Left kidney (tissue), 2 donors: ENCODE measurements around the gene ESRRG. TPM values are rescaled to one million over a fixed set of nuclear protein-coding genes. Genes with fewer than 3 reads are reported as not detected.

Experiments
- DNase-seq: peaks from one replicate; pipeline ENCODE4 v3.0.0-alpha.2; 2013
- polyA plus RNA-seq: library from polyadenylated mRNA; unstranded; fragments of 120-200 nt; gene quantifications from one replicate; pipeline ENCODE4 v1.2.1, GENCODE V29; 2013; ENCODE audit not compliant: insufficient read length

ESRRG gene
- polyA plus RNA-seq, 1 donor, result 45.0 TPM

DNA sequence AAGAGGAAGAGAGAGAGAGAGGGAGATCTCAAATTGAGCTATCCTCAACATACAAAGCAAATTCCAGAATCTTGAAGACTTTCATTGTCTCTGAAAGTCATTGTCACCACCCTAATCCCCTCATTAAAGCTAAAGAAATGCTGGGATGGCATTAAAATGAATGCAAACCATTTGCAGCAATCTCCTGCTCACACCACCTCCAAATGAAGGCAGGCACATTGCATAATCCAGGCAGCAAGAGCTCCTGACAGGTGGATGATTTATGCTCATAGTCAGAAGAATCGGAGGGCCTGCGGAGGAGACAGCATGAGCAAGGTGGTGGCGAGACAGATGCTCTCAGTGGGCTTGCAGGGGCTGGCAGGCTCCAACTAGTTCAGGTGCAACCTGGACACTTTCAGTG, 90.2 kb downstream of the ESRRG start:
- no peak for DNase-seq

DNA sequence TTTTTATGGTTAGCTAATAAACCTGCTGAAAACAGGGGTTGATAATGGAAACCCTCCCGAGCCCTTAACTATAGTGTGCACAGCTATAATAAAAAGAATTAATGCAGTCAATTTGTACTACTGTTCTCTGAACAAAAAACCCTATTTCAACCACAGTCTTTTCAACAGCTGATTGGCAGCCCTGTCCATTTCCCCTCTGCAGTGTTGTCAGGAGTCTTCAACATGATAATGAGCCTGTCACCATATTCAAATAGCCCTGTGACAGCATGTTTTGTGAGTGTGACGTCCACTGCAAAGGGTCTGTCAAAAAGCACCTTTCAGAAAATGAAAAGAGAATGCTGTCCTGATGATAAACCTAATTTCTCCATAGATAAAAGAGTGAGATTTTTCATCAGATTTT, 92.7 kb downstream of the ESRRG start:
- no peak for DNase-seq

DNA sequence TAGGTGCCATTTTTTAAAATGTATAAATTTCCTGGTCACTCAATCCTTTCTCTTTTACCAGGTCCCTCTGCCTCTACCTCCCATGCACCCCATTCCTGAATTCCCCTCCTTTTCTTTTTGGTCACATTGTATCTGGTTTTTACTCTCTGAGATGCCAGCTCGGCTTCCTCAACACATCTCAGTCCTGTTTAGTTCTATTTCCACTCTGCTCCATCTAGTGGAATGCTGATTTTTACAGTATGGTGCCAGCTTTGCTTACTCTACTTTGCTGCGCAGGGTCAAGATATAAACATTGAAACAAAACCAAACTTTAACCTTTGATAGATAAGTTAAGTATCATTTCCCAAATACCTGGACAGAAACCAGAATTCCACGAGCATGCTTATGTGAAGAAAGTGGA, 96.0 kb downstream of the ESRRG start:
- DNase-seq, result no peak

GRCh38 chr1:216626394-216627067, 96.7 kb downstream of the ESRRG start:
- DNase-seq, result no peak

DNA sequence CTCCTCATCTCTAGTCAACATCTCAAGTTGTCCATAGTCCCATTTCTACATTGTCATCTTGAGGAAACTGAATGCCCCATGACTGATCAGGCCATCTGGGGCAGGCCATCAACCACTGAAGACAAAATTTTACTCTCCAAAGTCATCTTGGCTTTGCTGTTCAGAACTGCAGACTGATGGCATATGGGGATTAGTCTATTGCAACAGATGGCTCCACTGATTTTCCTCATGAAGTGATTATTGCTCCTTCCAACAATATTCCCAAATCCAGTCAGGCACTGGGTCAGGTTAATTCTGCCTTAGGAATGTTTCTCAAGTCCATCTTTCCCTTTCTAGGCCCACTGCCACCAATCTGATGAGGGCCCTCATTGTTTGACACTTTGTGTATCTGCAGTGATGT, 101.7 kb downstream of the ESRRG start:
- DNase-seq, result no peak

DNA sequence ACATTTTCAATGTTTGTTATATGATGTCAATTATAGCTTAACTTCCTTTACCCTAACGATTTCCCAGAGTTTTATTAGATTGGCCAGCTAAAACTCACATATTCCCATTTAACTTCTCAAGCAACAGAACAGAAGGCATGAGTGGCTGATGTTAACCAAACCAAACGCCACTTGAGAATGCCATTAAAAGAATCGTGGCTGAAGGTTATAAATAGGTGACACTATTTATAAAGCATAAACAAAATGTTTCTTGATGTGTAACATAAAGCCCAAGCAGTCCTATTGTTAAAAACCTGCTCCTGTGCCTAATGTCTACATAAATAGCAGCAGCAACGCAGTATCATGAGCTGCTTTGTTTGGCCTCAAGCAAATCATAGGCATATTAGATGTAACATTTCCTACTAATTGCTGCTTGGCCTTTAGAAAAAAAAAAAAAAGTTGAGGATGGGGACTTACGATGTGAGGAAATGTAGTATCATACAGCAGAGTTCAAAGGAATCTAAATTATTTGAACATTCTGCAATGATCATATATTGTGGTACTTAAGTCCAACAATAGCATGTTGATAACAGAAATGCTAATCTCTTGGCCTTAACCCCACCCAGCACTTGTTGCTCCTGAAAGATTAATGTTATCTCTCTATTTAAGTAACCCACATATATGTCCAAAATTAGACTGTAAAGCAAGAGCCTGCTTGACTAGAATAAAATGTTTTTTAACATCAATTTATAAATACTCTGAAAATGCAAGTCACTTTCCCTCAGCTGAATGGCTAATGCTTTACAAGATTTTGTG, 106.0 kb downstream of the ESRRG start:
- DNase-seq, result no peak

DNA sequence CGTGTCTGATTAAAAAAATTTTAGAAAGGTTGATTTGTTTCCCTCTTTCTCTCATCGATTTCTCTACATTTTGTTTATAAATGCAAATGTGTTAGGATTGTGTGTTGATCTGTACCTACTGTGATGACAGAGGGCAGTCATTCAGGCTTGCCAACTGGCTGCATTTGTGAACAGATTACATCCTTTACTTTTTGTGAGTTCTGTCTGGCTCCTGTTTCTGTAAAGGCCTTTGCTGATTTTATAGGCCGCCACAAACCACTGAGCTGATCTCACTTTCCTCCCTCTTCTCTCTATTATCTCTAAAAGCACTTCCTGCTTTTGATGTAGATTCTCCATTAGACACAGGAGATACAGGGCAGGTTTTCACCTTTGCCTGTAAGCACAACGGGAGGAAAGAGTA, 106.8 kb downstream of the ESRRG start:
- DNase-seq, result no peak

DNA sequence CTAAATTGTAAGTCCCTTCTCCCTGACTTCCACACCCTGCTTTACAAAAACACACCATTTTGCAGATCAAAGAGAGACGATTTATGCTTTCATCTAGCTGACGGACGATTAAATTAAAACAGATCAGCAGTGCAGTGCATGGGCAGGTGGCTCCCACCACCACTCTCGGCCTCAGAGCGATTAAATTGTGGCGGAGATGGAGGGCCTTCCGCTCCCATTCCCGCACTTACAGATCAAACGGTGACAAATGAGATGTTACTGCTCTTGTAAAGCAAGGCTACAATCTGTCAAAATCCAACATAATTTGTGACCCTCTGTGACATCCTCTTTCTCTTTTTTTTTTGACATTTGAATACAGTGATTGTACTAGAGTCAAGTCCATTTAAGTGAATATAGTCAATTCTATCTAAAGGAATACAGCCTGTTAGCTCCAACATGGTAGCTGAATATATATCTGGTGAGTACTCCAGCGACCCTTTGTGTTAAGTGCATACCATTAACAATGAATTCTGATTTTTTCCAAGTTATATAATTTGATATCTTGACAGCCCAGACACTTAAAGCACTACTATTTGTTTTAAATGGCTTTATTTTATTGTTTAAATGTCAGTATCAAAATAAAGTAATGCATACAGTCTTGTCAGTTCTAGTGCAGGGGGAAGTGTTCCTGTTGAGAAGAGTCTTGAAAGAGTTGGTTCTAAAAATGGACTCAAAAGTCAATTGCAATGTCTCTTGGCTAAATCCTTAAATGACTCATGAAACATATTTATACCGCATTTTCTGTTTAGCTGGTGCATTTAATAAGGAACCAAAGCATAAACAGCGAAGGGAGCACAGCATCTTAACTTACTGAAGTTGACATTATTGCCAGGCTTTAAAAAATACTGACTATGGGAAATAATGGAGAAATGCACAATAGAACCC, 109.0 kb downstream of the ESRRG start:
- no peak for DNase-seq

- DNase-seq, result no peak
These were observed 110.9 kb downstream of the ESRRG start for GRCh38 chr1:216612291-216612690.

DNA sequence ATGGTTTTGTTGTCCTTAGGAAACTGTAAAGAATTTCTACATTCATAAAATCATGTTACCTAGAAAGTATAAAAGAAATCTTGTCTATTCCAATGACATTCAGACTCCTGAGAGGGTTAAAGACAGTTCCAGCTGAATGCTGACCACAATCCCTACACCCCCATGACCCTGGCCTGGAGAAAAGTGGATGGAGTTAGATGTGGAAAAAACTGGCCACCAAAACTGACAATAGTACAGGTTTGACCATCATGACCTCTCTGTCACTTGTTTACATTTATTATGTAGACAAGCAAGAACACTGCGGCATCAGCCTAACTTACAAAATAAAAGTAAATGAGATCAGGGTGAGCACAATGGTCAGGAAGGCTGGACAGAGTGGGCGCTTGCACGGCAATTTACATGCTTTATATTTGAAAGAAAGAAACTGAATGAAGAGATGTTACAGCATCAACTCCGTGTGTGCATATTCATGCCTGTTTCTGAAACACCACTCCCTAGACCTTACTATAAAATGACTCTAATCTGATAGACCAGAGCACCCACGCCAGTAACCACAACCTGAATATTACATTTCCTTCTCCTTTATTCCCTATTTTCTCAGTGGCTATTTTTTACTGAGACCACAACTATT, 116.0 kb downstream of the ESRRG start:
- no peak for DNase-seq

GRCh38 chr1:216606047-216606637, 117.1 kb downstream of the ESRRG start:
- DNase-seq, result no peak

DNA sequence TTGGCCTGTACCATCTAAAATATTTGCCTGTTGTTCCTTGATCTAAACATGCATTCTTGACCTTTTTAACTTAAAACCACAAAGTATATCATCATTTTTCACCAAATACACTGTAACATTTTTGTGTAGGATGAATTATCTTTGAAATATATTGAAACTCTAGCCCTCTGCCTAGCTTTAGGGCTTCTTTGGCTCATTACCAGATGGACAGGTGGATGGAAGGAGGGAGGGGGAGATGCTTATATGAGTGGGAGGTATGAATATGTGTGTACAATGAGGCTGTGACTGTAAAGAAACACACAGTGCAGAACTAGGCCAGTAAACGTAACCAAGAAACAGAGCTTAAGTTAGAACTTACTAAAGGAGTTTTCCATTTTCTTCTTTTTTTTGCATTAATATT, 118.5 kb downstream of the ESRRG start:
- DNase-seq, result no peak

DNA sequence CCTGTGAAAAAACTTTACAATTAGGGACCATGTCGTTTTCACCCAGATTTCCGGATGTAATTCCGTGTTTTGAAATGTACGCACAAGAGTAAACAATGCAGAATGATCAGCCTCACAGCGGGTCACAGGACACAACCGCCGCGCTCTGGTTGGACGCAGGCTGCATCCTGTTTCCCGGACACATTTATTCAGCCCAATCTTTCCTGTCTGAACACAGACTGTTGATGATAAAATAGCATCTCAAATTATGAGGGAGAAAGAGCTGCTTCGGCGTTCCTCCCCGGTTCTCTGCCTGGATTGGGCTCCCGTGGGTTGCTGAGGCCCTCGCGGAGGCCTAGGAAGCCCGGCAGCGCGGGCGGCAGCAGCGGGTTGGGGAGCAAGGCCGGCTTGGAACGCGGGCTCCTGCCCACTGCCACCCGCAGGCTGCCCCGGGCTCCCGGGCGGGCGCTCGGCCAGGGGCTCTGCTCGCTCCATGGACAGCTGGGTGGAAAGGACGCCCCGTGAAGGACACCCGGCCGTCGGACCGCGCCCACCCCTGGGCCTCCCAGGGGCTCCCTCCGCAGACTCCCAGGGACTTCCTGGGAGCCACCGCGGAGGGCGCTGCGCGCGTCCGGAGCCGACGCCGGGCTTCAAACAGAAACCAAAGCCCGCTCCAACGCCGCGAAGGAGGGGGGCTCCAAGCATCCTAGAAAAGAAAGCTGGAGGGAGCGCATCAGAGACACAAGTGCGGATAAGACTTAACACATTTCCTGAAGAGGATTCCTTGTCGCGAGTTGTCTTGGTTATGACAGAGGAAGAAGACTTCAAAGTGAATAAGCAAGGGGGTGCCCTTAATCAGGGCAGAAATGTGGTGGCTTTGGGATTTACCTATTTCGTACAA, 122.3 kb downstream of the ESRRG start:
- peak; percentile 81 for DNase-seq

DNA sequence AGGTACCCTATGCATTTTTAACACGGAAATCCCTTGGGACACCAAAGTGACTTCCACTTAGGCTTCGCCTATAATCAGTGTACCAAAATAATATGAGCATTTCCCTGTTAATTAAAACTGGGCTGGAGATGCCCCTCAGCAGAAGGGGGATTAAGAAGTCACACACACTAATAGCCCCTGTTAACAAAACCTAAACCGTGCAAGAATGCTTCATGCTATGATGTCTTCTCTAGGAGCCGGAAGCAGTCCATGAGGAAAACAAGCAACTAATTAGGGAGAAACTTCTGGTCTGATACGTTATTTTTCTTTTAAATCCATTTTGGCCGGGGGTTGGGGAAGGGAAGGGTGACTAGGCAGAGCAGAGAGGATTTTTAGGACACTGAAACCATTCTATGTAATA, 123.4 kb downstream of the ESRRG start:
- no peak for DNase-seq

GRCh38 chr1:216598448-216598847, 124.8 kb downstream of the ESRRG start:
- no peak for DNase-seq

- DNase-seq, result peak; percentile 20
These were observed 126.9 kb downstream of the ESRRG start for GRCh38 chr1:216596281-216596862.

DNA sequence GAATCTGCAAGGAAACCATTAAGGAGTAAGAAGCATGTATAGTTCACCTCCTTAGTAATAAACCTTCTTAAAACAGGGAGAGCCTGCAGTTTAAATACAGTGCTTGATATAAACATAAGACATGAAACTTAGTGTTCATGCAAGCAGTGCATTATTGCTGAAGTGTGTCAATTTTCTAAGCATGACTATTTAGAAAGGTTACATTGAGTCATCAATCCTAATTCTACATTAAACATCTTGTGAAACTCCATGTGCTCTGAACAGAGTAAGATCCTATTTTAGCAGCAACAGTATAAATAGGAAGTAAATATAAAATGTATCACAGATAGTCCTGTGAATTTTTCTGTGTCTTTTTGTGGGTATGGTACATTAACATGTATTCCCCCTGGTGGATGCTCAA, 135.5 kb downstream of the ESRRG start:
- no peak for DNase-seq

GRCh38 chr1:216582151-216582550, 141.1 kb downstream of the ESRRG start:
- DNase-seq, result no peak

DNA sequence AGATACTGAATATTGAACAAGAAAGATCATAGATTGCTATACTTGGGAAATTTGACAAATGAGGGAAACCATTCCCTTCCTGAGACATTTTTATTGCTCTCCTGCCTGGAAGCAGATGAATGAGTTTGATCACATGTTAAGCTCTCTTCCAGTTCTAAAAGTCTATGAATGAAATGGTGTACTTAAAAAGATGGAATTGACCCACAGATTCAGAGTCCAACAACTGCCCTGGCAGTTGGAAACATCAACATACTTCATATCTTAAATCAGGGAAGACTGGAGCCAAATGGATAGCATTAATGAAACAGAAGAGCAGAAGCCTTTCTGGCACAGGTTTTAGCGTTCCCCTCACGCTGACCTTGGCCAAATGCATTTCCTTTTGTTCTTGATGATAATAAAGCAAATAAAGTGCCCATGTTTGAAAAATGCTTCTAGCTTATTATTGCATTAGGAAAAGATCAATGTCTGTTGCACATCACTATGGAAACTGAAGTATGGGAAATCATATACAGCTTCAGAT, 142.6 kb downstream of the ESRRG start:
- DNase-seq, result no peak
